ENCODE measurements around the gene SPDYE2B. TPM values are rescaled to one million over a fixed set of nuclear protein-coding genes. Genes with fewer than 3 reads are reported as not detected.
"Not testable (repeated sequence)": the region's sequence is repeated elsewhere in the genome, so short reads cannot be mapped to it uniquely, and the experiment has no call there.

SPDYE2B gene
- total RNA-seq, 1 donor from 2014 or later = not detected

DNA sequence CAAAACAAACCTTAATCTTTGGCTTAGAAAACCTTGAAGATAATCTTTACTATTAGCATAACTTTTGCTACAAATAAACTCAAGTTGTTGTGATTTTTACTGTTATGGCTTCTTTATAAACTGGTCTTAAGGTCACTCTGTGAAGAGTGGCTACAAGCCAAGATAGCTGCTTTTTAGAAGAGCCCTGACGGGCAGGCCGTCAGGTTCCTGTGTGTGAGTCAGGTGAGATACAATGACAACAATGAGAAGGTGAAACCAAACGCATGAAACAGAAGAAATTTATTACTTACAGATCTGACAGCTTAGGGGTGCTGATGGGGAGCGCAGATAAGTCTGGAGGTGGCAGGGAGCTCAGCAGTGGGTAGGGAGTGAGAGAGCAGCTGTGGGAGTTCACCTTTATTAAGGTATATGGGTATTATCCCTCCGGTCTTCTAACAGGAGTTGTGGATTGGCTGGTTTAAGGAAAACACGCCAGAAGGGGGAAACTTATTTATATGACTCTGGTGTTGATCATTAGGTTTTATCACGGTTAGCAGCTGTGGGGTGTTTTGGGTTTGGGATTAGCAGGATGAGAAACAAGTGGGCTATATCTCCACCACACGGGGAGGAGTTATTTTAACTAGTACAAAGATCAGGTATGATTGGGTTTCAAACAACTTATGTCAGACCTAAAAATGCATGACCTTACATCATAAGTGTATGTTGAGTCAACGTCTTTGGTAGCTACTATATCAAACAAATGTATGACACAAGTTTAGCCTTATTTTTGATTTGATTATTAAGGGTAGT lies 49.0 kb downstream of the SPDYE2B start:
- ATAC-seq; intact Hi-C loops (cut with DNase I): not testable (repeated sequence)

More for the DNA sequence above, 49.0 kb downstream of the SPDYE2B start:
- not testable (repeated sequence) for H3K4me3 ChIP-seq; H3K27ac ChIP-seq; H3K4me1 ChIP-seq; DNase-seq; H3K36me3 ChIP-seq; H3K27me3 ChIP-seq (ENCODE audit: low read depth); H3K9me3 ChIP-seq

Other genes with a start within 250 kb of the SPDYE2B start
- 29.7 TPM for gene ORAI2, start 216.7 kb upstream of the SPDYE2B start, total RNA-seq
- gene ALKBH4, start 185.5 kb upstream of the SPDYE2B start, total RNA-seq = 10.6 TPM
- 19.2 TPM for gene LRWD1, start 185.3 kb upstream of the SPDYE2B start, total RNA-seq
- gene POLR2J, start 171.4 kb upstream of the SPDYE2B start, total RNA-seq = 37.9 TPM
- gene RASA4B, start 132.5 kb upstream of the SPDYE2B start, total RNA-seq = 22.6 TPM
- gene UPK3BL2, start 106.6 kb upstream of the SPDYE2B start, total RNA-seq = 26.9 TPM
- not detected for gene SPDYE2, start 99.1 kb upstream of the SPDYE2B start, total RNA-seq
- gene POLR2J3, start 77.7 kb upstream of the SPDYE2B start, total RNA-seq = 58.1 TPM
- 47.1 TPM for gene RASA4, start 33.6 kb upstream of the SPDYE2B start, total RNA-seq
- 35.5 TPM for gene UPK3BL1, start 7.5 kb upstream of the SPDYE2B start, total RNA-seq
- gene POLR2J2, start 21.3 kb downstream of the SPDYE2B start, total RNA-seq = 14.8 TPM
- 10.0 TPM for gene FAM185A, start 98.7 kb downstream of the SPDYE2B start, total RNA-seq